Measurements from ENCODE around the gene GPRC5B.

DNA sequence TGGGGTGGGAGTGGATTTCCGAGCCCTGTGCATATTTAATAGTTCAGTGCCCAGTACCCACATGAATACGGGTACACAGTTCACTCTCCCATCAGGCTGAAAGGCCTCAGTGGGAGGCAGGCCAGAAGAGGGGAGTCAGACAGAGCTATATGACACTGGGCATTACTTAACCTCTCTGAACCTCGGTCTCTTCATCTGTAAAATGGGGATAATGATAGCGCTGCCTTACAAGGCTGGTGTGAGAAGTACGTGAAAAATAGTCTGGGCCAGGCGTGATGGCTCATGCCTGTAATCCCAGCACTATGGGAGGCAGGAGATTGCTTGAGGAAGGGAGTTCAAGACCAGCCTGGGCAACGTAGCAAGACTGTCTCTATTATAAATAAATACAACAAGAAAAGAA, 3.6 kb downstream of the GPRC5B start:
- TF ChIP-seq EP300 (IDR thresholded peaks at IDR 0.05): no peak
- TF ChIP-seq, protein P1, sequence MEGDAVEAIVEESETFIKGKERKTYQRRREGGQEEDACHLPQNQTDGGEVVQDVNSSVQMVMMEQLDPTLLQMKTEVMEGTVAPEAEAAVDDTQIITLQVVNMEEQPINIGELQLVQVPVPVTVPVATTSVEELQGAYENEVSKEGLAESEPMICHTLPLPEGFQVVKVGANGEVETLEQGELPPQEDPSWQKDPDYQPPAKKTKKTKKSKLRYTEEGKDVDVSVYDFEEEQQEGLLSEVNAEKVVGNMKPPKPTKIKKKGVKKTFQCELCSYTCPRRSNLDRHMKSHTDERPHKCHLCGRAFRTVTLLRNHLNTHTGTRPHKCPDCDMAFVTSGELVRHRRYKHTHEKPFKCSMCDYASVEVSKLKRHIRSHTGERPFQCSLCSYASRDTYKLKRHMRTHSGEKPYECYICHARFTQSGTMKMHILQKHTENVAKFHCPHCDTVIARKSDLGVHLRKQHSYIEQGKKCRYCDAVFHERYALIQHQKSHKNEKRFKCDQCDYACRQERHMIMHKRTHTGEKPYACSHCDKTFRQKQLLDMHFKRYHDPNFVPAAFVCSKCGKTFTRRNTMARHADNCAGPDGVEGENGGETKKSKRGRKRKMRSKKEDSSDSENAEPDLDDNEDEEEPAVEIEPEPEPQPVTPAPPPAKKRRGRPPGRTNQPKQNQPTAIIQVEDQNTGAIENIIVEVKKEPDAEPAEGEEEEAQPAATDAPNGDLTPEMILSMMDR (IDR thresholded peaks at IDR 0.05): no peak
